Body of pancreas (tissue), 4 donors: ENCODE data around the gene CDKAL1.

Source experiments
- CTCF ChIP-seq, 7 experiments: fragments of 450-650 bp in 4 of 7; fragments of 200-600 bp in 3 of 7; sonication (generic) in 3 of 7; IDR thresholded peaks; one replicate each; pipeline ENCODE4 v1.5.1; 2016 to 2019; ENCODE audit warnings: antibody characterized with exemption in 7 of 7
- POLR2A ChIP-seq, 3 donors: fragments of 450-650 bp; IDR thresholded peaks; one replicate each; pipeline ENCODE4 v1.6.1; 2016; ENCODE audit warnings: antibody characterized with exemption in 3 of 3, mild to moderate bottlenecking in 2 of 3

- no peak for TF ChIP-seq POLR2A (IDR thresholded peaks at IDR 0.05)
- TF ChIP-seq CTCF (IDR thresholded peaks at IDR 0.05) = no peak
Measured at GRCh38 chr6:20661721-20662120, 127.5 kb downstream of the CDKAL1 start.
